Fibroblast of skin of left biceps (primary cell): Measurements from ENCODE around the gene BAG2.

Source experiments
- DNase-seq, 2 experiments: peaks; one replicate each; pipeline ENCODE4 v3.0.0-alpha.2; 2013; ENCODE audit warnings: low read depth in 2 of 2

BAG2 gene

DNA sequence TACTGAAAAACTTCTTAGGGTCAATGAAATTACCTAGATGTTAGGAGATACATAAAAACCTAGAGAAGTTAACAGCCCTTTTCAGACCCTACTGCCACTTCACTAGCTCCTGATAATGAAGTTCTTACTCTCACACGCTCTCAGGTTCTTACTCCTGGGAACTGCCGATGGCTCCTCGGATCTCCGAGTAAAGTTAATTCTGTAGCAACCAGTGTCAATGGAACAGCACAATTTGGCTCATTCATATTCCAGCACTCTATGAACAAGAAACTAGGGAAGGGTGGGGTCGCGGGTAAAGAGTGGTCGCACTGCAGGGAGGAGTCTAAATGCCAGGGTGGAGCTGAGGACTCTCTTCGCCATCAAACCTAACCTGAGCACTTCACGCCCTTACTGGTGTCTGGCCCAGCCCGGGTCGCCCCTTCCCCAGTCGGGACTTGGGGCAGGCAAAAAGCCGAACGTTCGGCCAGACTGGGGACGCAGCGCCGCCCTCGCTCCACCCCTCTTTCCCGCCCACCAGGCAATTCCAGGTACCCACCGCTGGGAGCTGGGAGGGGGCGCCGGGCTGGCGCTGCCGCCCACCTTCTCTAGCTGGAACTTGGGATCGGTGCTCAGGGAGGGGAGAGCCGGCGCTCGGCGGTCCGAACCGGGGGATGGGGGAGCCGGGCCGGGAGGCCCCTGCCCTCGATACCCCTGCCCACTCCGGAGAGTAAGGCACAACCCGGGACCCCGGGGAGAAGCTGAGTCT, 49.2 kb downstream of the BAG2 start:
- peak; percentile 17 to 23 for DNase-seq

DNA sequence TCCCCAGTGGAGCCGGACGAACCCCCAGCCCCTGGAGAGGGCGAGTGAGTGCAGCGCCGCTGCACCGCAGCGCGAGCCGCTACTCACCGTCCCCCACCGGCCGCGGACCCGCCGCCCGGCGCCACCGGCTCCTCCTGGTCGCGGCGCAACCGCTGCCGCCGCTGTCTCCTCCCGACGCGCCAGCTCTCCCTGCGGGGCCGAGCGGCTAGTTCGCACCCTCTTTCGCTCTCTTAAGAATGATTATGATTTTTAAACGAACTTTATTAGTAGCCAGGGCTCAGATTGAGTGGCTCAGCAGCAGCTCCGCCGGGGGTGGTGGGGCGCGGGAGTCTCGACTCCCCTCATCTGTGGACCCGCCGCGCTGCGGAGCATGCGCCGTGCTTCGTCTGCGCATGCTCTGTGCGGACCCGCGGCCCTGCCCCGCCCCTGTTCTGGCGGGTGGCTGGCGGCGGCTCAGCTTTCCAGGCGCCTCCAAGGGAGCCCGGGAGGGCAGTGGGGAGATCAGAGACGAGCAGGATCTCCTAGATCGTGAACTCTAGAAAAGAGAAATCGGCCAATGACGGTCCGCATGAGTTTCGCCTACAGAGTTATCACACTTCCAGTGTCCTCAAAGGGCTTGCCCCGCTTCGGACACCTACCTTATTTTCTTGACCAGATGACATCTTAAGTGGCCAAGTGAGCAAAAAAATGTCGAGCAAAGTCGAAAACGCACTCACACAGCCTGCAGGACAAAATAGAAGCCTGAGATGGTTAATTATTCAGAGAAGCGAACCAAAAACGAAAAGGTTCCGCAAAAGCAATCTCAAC, 50.0 kb downstream of the BAG2 start, which contains the start of gene RAB23:
RAB23 (minus strand) TSS at position 372 of the 807 bp plus-strand sequence. CDS start 11,927 bp downstream, outside the sequence.
- peak; percentile 67 to 73 for DNase-seq

DNA sequence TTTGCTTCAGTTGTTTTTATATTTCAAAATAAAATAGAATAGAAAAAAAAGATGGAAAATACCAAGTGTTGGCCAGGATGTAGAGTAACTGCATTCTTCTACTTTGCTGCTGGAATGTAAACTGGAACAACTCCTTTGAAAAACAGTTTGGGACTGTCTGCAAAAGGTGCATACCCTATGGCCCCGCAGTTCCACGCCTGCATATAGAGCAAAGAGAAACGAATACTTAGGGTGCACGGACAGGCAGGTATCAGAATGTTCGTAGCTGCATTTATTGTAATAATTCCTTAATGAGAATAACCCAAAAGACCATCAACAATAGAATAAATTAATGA, 50.6 kb downstream of the BAG2 start:
- no peak for DNase-seq

DNA sequence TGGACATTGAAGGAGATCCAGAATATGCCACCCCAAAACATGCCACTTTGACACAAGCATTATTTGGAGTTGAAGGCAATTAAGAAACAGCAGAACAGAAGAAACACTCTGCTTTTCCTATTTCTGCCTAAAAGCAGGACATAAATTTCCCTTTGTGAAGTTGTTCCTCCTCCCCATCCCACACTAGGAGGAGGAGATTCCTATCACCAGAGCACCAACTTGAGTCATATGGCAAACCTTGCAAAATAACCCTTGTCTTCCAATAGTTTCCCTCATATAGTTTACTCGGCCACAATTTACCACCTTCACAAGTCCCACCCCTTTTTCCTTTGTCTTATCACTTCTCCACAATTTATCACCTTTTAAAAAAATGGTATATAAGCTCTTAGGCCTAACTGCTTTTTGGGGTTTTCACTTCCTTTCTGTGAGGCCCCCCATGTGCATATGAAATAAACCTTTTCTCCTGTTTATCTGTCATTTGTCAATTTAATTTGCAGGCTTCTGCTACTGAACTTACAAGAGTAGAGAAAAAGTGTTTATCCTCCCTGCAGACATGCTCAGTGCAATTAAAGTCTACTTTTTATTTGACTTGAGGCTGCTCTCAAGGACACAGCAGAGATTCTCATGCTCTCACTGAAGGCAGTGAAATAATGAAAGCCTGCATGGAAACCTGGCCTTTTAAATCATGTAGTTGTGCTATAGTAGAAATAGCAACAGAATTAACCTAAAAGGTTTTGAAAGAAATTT, 52.8 kb downstream of the BAG2 start:
- peak in 1 of 2 experiments; percentile 13 for DNase-seq

DNA sequence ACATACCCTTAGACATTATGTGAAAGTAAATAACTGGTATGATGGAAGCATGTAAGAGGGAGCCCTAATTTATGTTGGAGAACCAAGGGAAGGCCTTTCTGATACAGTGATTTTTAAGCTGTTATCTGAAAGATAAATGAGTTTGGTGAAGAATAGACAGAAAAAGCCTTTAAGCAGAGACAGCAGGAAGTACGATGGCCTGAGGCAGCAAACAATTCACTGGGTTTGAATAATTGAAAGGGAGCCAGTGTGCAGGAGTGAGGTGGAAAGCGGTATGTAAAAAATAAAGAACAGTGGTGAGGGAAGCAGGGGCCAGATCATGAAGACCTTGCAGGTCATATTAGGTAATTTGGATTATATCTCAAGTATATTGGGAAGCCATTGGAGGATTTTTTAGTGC, 54.1 kb downstream of the BAG2 start:
- DNase-seq: no peak
